Measurements from ENCODE around the gene CAPZB.

DNA sequence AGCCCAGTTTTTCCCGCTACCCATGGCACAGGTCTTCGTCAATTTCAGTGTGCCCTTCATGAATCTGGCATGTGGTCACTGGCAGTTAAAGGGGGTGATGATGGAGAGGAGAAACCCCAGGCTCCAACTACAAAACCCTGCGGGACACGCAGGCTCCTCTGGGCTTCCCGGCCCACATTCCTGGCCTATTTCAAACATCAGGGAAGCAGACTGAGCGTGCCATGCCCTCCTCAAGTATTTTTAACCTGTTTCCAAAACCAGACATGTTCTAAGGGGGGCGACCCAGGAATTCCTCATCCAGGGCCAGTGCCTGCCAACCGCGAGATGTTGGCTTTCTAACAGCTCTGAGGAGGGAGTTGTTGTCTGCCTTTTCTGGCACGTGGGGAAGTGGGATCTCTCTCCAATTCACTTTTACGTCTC, 85.1 kb downstream of the CAPZB start:
- TF ChIP-seq POLR2A (IDR thresholded peaks at IDR 0.05; ENCODE audit: low read depth, low read length) (no peak), SPI1 (IDR thresholded peaks at IDR 0.05; ENCODE audit: low read depth, low read length) (no peak), POLR2AphosphoS5 (IDR thresholded peaks at IDR 0.05; ENCODE audit: low read depth, low read length) (no peak), TAF1 (IDR thresholded peaks at IDR 0.05; ENCODE audit: low read depth, low read length) (no peak)
